ENCODE measurements around the gene SCAMP4. TPM values are rescaled to one million over a fixed set of nuclear protein-coding genes. Genes with fewer than 3 reads are reported as not detected.

Gene SCAMP4
- total RNA-seq, 2 donors from 2014 or later: 69.6 to 75.3 TPM

GRCh38 chr19:1921326-1921725 lies 16.1 kb downstream of the SCAMP4 start:
- H3K4me1 ChIP-seq (ENCODE audit: control insufficient read depth, insufficient read depth, low read length): no peaks in the 10 kb centered on the region
- Mint-ChIP-seq H3K36me3 (ENCODE audit: low read depth) (peaks cover 54% of the 10 kb centered on the region), H3K9me3 (no peaks in the 10 kb centered on the region), H3K27me3 (ENCODE audit: insufficient read depth) (no peaks in the 10 kb centered on the region), H3K27ac (no peak overlapping the region), H3K4me1 (no peaks in the 10 kb centered on the region), H3K4me3 (no peak overlapping the region)
- H3K4me3 ChIP-seq (ENCODE audit: low read length): no peak overlapping the region
- H3K9me3 ChIP-seq (ENCODE audit: control insufficient read depth, low read length): no peaks in the 10 kb centered on the region
- no peaks in the 10 kb centered on the region for H3K27me3 ChIP-seq (ENCODE audit: control insufficient read depth, insufficient read depth, low read length, poor library complexity, severe bottlenecking)
- no peak for TF ChIP-seq CTCF (conservative IDR thresholded peaks at IDR 0.05)
- H3K27ac ChIP-seq (ENCODE audit: low read depth, low read length): no peak overlapping the region
- H3K9ac ChIP-seq (ENCODE audit: extremely low read depth, low read length, poor library complexity, severe bottlenecking): no peak overlapping the region
- no peak for DNase-seq
- 95 to 100% methylated on average over 8 to 19 of the region's 19 CpGs for WGBS, 2 experiments (ENCODE audit: insufficient coverage in 1 of 2, insufficient read length in 1 of 2)
- H3K36me3 ChIP-seq (ENCODE audit: control insufficient read depth, insufficient read depth, low read length): peaks cover 31% of the 10 kb centered on the region

- Mint-ChIP-seq H3K4me1 (no peaks in the 10 kb centered on the region), H3K27ac (no peak overlapping the region), H3K9me3 (no peaks in the 10 kb centered on the region), H3K27me3 (ENCODE audit: insufficient read depth) (no peaks in the 10 kb centered on the region), H3K4me3 (no peak overlapping the region), H3K36me3 (ENCODE audit: low read depth) (peaks cover 54% of the 10 kb centered on the region)
- no peaks in the 10 kb centered on the region for H3K9me3 ChIP-seq (ENCODE audit: control insufficient read depth, low read length)
- H3K4me3 ChIP-seq (ENCODE audit: low read length): no peak overlapping the region
- no peaks in the 10 kb centered on the region for H3K4me1 ChIP-seq (ENCODE audit: control insufficient read depth, insufficient read depth, low read length)
- no peak overlapping the region for H3K9ac ChIP-seq (ENCODE audit: extremely low read depth, low read length, poor library complexity, severe bottlenecking)
- peaks cover 31% of the 10 kb centered on the region for H3K36me3 ChIP-seq (ENCODE audit: control insufficient read depth, insufficient read depth, low read length)
- TF ChIP-seq CTCF (conservative IDR thresholded peaks at IDR 0.05): no peak
- H3K27ac ChIP-seq (ENCODE audit: low read depth, low read length): no peak overlapping the region
- 90 to 95% methylated on average over 15 of the region's 15 CpGs for WGBS, 2 experiments (ENCODE audit: insufficient coverage in 1 of 2, insufficient read length in 1 of 2)
- H3K27me3 ChIP-seq (ENCODE audit: control insufficient read depth, insufficient read depth, low read length, poor library complexity, severe bottlenecking): no peaks in the 10 kb centered on the region
- DNase-seq: no peak
Measured at GRCh38 chr19:1921825-1922224, 16.6 kb downstream of the SCAMP4 start.

GRCh38 chr19:1922803-1923202 lies 17.6 kb downstream of the SCAMP4 start:
- Mint-ChIP-seq H3K27ac (no peak overlapping the region), H3K36me3 (ENCODE audit: low read depth) (peaks cover 50% of the 10 kb centered on the region), H3K4me1 (no peaks in the 10 kb centered on the region), H3K9me3 (peaks cover 3% of the 10 kb centered on the region), H3K4me3 (no peak overlapping the region), H3K27me3 (ENCODE audit: insufficient read depth) (peaks cover 3% of the 10 kb centered on the region)
- no peak overlapping the region for H3K27ac ChIP-seq (ENCODE audit: low read depth, low read length)
- TF ChIP-seq CTCF (conservative IDR thresholded peaks at IDR 0.05): no peak
- H3K36me3 ChIP-seq (ENCODE audit: control insufficient read depth, insufficient read depth, low read length): peaks cover 31% of the 10 kb centered on the region
- H3K9me3 ChIP-seq (ENCODE audit: control insufficient read depth, low read length): no peaks in the 10 kb centered on the region
- no peak overlapping the region for H3K4me3 ChIP-seq (ENCODE audit: low read length)
- H3K4me1 ChIP-seq (ENCODE audit: control insufficient read depth, insufficient read depth, low read length): no peaks in the 10 kb centered on the region
- H3K27me3 ChIP-seq (ENCODE audit: control insufficient read depth, insufficient read depth, low read length, poor library complexity, severe bottlenecking): no peaks in the 10 kb centered on the region
- 91 to 93% methylated on average over 22 to 23 of the region's 23 CpGs for WGBS, 2 experiments (ENCODE audit: insufficient coverage in 1 of 2, insufficient read length in 1 of 2)
- DNase-seq: no peak
- no peak overlapping the region for H3K9ac ChIP-seq (ENCODE audit: extremely low read depth, low read length, poor library complexity, severe bottlenecking)
